HG03469 (cell line): ENCODE results near the gene ITSN1.
"Not testable (repeated sequence)": the region's sequence is repeated elsewhere in the genome, so short reads cannot be mapped to it uniquely, and the experiment has no call there.

Source experiments
- ATAC-seq: cut with Tn5 transposase; IDR thresholded peaks from one replicate; pipeline ENCODE4 v1.9.1; 2021; ENCODE audit warnings: mild to moderate bottlenecking, moderate library complexity, moderate number of reproducible peaks; ENCODE audit not compliant: unreplicated experiment

ITSN1 gene

GRCh38 chr21:33650929-33651509, 8.7 kb downstream of the ITSN1 start:
- no peak for ATAC-seq

- ATAC-seq, result no peak
Observed at GRCh38 chr21:33651965-33652680, 9.8 kb downstream of the ITSN1 start.

GRCh38 chr21:33654412-33654811, 12.1 kb downstream of the ITSN1 start:
- ATAC-seq, result no peak

- no peak for ATAC-seq
Observed at GRCh38 chr21:33655588-33656221, 13.4 kb downstream of the ITSN1 start.

GRCh38 chr21:33657124-33657820, 15.0 kb downstream of the ITSN1 start:
- ATAC-seq, result no peak

GRCh38 chr21:33658919-33659567, 16.7 kb downstream of the ITSN1 start:
- ATAC-seq, result no peak

GRCh38 chr21:33659568-33659949, 17.3 kb downstream of the ITSN1 start:
- ATAC-seq, result no peak

GRCh38 chr21:33660406-33660805, 18.1 kb downstream of the ITSN1 start:
- ATAC-seq, result no peak

GRCh38 chr21:33661146-33661545, 18.8 kb downstream of the ITSN1 start:
- no peak for ATAC-seq

GRCh38 chr21:33662046-33662445, 19.7 kb downstream of the ITSN1 start:
- ATAC-seq, result no peak

GRCh38 chr21:33663241-33663640, 20.9 kb downstream of the ITSN1 start:
- no peak for ATAC-seq

GRCh38 chr21:33664135-33664534, 21.8 kb downstream of the ITSN1 start:
- no peak for ATAC-seq

- no peak for ATAC-seq
Observed at GRCh38 chr21:33666153-33666552, 23.9 kb downstream of the ITSN1 start.

- ATAC-seq, result no peak
Observed at GRCh38 chr21:33667636-33668035, 25.3 kb downstream of the ITSN1 start.

- no peak for ATAC-seq
Observed at GRCh38 chr21:33668180-33668579, 25.9 kb downstream of the ITSN1 start.

GRCh38 chr21:33668620-33669019, 26.3 kb downstream of the ITSN1 start:
- ATAC-seq, result no peak

- ATAC-seq, result no peak
Observed at GRCh38 chr21:33670076-33670978, 28.0 kb downstream of the ITSN1 start.

GRCh38 chr21:33673473-33673872, 31.2 kb downstream of the ITSN1 start:
- ATAC-seq, result no peak

- ATAC-seq, result no peak
Observed at GRCh38 chr21:33674226-33674625, 31.9 kb downstream of the ITSN1 start.

GRCh38 chr21:33676666-33677065, 34.4 kb downstream of the ITSN1 start:
- not testable (repeated sequence) for ATAC-seq
